Hepatocyte (in vitro differentiated cells): ENCODE data around the gene ZSCAN23.

Experiments used
- CTCF ChIP-seq: fragments of 200-600 bp; sonication (generic); IDR thresholded peaks from 2 replicates; pipeline ENCODE4 v1.5.1; 2016; ENCODE audit warnings: antibody characterized with exemption, mild to moderate bottlenecking; ENCODE audit not compliant: poor library complexity
- EZH2 ChIP-seq: fragments of 200-600 bp; sonication (generic); IDR thresholded peaks from 2 replicates; pipeline ENCODE4 v1.6.1; 2016; ENCODE audit warnings: antibody characterized with exemption, mild to moderate bottlenecking, borderline replicate concordance
- EZH2phosphoT487 ChIP-seq: fragments of 200-600 bp; sonication (generic); IDR thresholded peaks from one replicate; pipeline ENCODE4 v1.6.1; 2018; ENCODE audit warnings: antibody characterized with exemption, mild to moderate bottlenecking, low read depth, moderate library complexity; ENCODE audit not compliant: unreplicated experiment, severe bottlenecking

- TF ChIP-seq CTCF (no peak), EZH2 (no peak), EZH2phosphoT487 (no peak)
Measured at GRCh38 chr6:28402197-28402596, 41.1 kb downstream of the ZSCAN23 start.
